ENCODE data around the gene SMG6. TPM values are rescaled to one million over a fixed set of nuclear protein-coding genes. Genes with fewer than 3 reads are reported as not detected.

Gene SMG6
- total RNA-seq, 1 experiment from 2014 or later: 13.5 TPM

GRCh38 chr17:2212400-2212981 is 91.1 kb downstream of the SMG6 start:
- no peak for TF ChIP-seq CTCF (IDR thresholded peaks at IDR 0.05; ENCODE audit: unreplicated experiment)
- H3K9me3 Mint-ChIP-seq (ENCODE audit: low read depth, unreplicated experiment): no peaks in the 10 kb centered on the region
- H3K36me3 Mint-ChIP-seq (ENCODE audit: insufficient read depth, unreplicated experiment): peaks cover 4% of the 10 kb centered on the region
- peak overlapping the region; percentile 69 for H3K27ac Mint-ChIP-seq (ENCODE audit: unreplicated experiment)
- peak; percentile 3 for DNase-seq
- H3K4me3 Mint-ChIP-seq (ENCODE audit: low read depth, unreplicated experiment): no peak overlapping the region
- BruUV-seq (replicated peaks): no TSS peak
- H3K27me3 Mint-ChIP-seq (ENCODE audit: unreplicated experiment): no peaks in the 10 kb centered on the region
- H3K4me1 Mint-ChIP-seq (ENCODE audit: low read depth, unreplicated experiment): peaks cover 13% of the 10 kb centered on the region
- CTCF ChIA-PET: no interaction called here
- intact Hi-C loops (cut with micrococcal nuclease; ENCODE audit: unreplicated experiment): no loop called here

- H3K9me3 Mint-ChIP-seq (ENCODE audit: low read depth, unreplicated experiment): no peaks in the 10 kb centered on the region
- peak overlapping the region; percentile 69 for H3K27ac Mint-ChIP-seq (ENCODE audit: unreplicated experiment)
- CTCF ChIA-PET: no interaction called here
Measured at GRCh38 chr17:2211661-2212399, 91.8 kb downstream of the SMG6 start.

GRCh38 chr17:2210726-2211125 is 92.9 kb downstream of the SMG6 start:
- H3K27ac Mint-ChIP-seq (ENCODE audit: unreplicated experiment): no peak overlapping the region
- H3K4me3 Mint-ChIP-seq (ENCODE audit: low read depth, unreplicated experiment): no peak overlapping the region
- DNase-seq: no peak
- TF ChIP-seq CTCF (IDR thresholded peaks at IDR 0.05; ENCODE audit: unreplicated experiment): no peak
- no peaks in the 10 kb centered on the region for H3K27me3 Mint-ChIP-seq (ENCODE audit: unreplicated experiment)
- no TSS peak for BruUV-seq (replicated peaks)
- intact Hi-C loops (cut with micrococcal nuclease; ENCODE audit: unreplicated experiment): no loop called here
- H3K36me3 Mint-ChIP-seq (ENCODE audit: insufficient read depth, unreplicated experiment): peaks cover 4% of the 10 kb centered on the region
- no peaks in the 10 kb centered on the region for H3K9me3 Mint-ChIP-seq (ENCODE audit: low read depth, unreplicated experiment)
- peaks cover 13% of the 10 kb centered on the region for H3K4me1 Mint-ChIP-seq (ENCODE audit: low read depth, unreplicated experiment)
- CTCF ChIA-PET: no interaction called here

More at GRCh38 chr17:2211661-2212399, 91.8 kb downstream of the SMG6 start:
- DNase-seq: no peak
- no TSS peak for BruUV-seq (replicated peaks)
- H3K4me3 Mint-ChIP-seq (ENCODE audit: low read depth, unreplicated experiment): no peak overlapping the region
- intact Hi-C loops (cut with micrococcal nuclease; ENCODE audit: unreplicated experiment): no loop called here
- peaks cover 4% of the 10 kb centered on the region for H3K36me3 Mint-ChIP-seq (ENCODE audit: insufficient read depth, unreplicated experiment)
- H3K4me1 Mint-ChIP-seq (ENCODE audit: low read depth, unreplicated experiment): peaks cover 13% of the 10 kb centered on the region
- H3K27me3 Mint-ChIP-seq (ENCODE audit: unreplicated experiment): no peaks in the 10 kb centered on the region
- no peak for TF ChIP-seq CTCF (IDR thresholded peaks at IDR 0.05; ENCODE audit: unreplicated experiment)

GRCh38 chr17:2207815-2208515 is 95.6 kb downstream of the SMG6 start:
- H3K27ac Mint-ChIP-seq (ENCODE audit: unreplicated experiment): no peak overlapping the region
- H3K4me1 Mint-ChIP-seq (ENCODE audit: low read depth, unreplicated experiment): peaks cover 13% of the 10 kb centered on the region
- H3K36me3 Mint-ChIP-seq (ENCODE audit: insufficient read depth, unreplicated experiment): no peaks in the 10 kb centered on the region
- H3K9me3 Mint-ChIP-seq (ENCODE audit: low read depth, unreplicated experiment): no peaks in the 10 kb centered on the region
- no peak overlapping the region for H3K4me3 Mint-ChIP-seq (ENCODE audit: low read depth, unreplicated experiment)
- no peak for TF ChIP-seq CTCF (IDR thresholded peaks at IDR 0.05; ENCODE audit: unreplicated experiment)
- no peaks in the 10 kb centered on the region for H3K27me3 Mint-ChIP-seq (ENCODE audit: unreplicated experiment)
- intact Hi-C loops (cut with micrococcal nuclease; ENCODE audit: unreplicated experiment): no loop called here
- BruUV-seq (replicated peaks): no TSS peak
- no peak for DNase-seq
- CTCF ChIA-PET: no interaction called here
